A549 (cell line): ENCODE data around the gene ANP32E.

Experiments
- CTCF ChIP-seq: fragments of >200 bp; sonication (Bioruptor Twin); formaldehyde crosslinking; IDR thresholded peaks from 3 replicates; pipeline ENCODE4 v1.5.1; 2016
- EHF ChIP-seq: fragments of 250-450 bp; sonication (Bioruptor Pico); IDR thresholded peaks from 2 replicates; pipeline ENCODE4 v1.5.0; 2020; ENCODE audit warnings: mild to moderate bottlenecking
- HDAC2 ChIP-seq: fragments of 200-600 bp; sonication (generic); IDR thresholded peaks from 2 replicates; pipeline ENCODE4 v1.6.1; 2016
- HOXA7 ChIP-seq: fragments of 250-450 bp; sonication (Bioruptor Pico); IDR thresholded peaks from 2 replicates; pipeline ENCODE4 v1.5.0; 2020; ENCODE audit warnings: mild to moderate bottlenecking, moderate library complexity
- POLR2A ChIP-seq: IDR thresholded peaks from 2 replicates; pipeline ENCODE4 v1.6.1; 2012; ENCODE audit warnings: mild to moderate bottlenecking, low read length

- peak; percentile 2 for TF ChIP-seq POLR2A
- no peak for TF ChIP-seq HOXA7 (CRISPR knock-in tag)
- no peak for TF ChIP-seq HDAC2
- no peak for TF ChIP-seq CTCF
- no peak for TF ChIP-seq EHF (CRISPR knock-in tag)
Observed at GRCh38 chr1:150234566-150235293, 1.2 kb downstream of the ANP32E start.
